ENCODE measurements around the gene PRMT1. TPM values are rescaled to one million over a fixed set of nuclear protein-coding genes. Genes with fewer than 3 reads are reported as not detected.

The PRMT1 gene
- total and polyA plus RNA-seq, 9 of the 15 experiments (the other 6 are each of a cell fraction or from before 2014, with no cell fraction given): 13.3 to 464 (median 326) TPM

DNA sequence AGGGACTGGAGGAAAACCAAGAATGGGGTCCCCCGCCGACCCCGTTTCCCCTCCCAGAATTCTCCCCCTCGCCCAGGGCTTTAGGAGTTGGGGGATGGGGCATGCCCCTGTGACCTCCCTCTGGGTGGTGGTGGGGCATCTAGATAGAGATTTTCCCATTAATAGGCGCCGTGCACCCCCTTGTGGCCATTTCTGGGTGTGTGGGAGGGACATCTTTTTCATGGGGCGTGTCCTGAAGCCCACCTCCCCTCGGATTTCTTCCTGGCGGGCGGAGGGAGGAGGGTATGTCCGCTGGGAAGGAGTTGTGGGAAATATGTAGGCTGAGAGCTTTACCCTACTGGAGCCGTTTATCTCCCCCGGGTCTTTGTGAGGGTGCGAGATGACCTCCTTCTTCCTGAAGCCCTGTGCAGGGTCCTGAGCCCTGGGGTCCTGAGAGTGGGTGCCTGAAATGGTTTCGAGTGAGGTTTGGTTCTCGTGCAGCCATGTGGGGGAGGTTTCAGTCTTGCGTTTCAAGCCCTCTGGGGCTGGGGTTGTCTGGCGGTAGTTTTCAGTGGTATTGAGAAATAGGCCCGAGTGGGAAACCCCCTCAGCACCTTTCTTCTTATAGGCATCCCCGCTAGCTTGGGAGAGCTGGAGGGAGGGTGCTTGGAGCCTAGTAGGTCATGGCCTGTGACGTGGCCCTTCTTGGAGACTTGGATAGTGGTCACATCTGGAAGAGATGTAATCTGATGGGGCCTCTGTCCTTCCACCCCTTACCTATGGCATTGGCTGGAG lies 1.0 kb downstream of the PRMT1 start (continued):
- TF ChIP-seq, protein P1, sequence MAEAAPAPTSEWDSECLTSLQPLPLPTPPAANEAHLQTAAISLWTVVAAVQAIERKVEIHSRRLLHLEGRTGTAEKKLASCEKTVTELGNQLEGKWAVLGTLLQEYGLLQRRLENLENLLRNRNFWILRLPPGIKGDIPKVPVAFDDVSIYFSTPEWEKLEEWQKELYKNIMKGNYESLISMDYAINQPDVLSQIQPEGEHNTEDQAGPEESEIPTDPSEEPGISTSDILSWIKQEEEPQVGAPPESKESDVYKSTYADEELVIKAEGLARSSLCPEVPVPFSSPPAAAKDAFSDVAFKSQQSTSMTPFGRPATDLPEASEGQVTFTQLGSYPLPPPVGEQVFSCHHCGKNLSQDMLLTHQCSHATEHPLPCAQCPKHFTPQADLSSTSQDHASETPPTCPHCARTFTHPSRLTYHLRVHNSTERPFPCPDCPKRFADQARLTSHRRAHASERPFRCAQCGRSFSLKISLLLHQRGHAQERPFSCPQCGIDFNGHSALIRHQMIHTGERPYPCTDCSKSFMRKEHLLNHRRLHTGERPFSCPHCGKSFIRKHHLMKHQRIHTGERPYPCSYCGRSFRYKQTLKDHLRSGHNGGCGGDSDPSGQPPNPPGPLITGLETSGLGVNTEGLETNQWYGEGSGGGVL (CRISPR knock-in tag; IDR thresholded peaks at IDR 0.05): no peak
- TF ChIP-seq KAT8 (IDR thresholded peaks at IDR 0.05; ENCODE audit: low read depth) (no peak), ARNT (IDR thresholded peaks at IDR 0.05) (no peak), CBX1 (IDR thresholded peaks at IDR 0.05; ENCODE audit: low read depth) (no peak), EGR1 (conservative IDR thresholded peaks at IDR 0.05) (peak; percentile 38; the same call in 1 of the 2 replicates), HCFC1 (IDR thresholded peaks at IDR 0.05; ENCODE audit: low read depth, low read length) (no peak), RBBP5 (IDR thresholded peaks at IDR 0.05; ENCODE audit: borderline replicate concordance, insufficient read depth, low read length, poor library complexity, severe bottlenecking) (no peak), PHB (CRISPR knock-in tag; IDR thresholded peaks at IDR 0.05) (no peak), ZBTB7A (IDR thresholded peaks at IDR 0.05; ENCODE audit: borderline replicate concordance, control insufficient read depth, low read depth, low read length) (peak; percentile 88)
- TF ChIP-seq, protein P2, sequence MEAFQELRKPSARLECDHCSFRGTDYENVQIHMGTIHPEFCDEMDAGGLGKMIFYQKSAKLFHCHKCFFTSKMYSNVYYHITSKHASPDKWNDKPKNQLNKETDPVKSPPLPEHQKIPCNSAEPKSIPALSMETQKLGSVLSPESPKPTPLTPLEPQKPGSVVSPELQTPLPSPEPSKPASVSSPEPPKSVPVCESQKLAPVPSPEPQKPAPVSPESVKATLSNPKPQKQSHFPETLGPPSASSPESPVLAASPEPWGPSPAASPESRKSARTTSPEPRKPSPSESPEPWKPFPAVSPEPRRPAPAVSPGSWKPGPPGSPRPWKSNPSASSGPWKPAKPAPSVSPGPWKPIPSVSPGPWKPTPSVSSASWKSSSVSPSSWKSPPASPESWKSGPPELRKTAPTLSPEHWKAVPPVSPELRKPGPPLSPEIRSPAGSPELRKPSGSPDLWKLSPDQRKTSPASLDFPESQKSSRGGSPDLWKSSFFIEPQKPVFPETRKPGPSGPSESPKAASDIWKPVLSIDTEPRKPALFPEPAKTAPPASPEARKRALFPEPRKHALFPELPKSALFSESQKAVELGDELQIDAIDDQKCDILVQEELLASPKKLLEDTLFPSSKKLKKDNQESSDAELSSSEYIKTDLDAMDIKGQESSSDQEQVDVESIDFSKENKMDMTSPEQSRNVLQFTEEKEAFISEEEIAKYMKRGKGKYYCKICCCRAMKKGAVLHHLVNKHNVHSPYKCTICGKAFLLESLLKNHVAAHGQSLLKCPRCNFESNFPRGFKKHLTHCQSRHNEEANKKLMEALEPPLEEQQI (IDR thresholded peaks at IDR 0.05): no peak
- TF ChIP-seq, protein P3, sequence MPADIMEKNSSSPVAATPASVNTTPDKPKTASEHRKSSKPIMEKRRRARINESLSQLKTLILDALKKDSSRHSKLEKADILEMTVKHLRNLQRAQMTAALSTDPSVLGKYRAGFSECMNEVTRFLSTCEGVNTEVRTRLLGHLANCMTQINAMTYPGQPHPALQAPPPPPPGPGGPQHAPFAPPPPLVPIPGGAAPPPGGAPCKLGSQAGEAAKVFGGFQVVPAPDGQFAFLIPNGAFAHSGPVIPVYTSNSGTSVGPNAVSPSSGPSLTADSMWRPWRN (IDR thresholded peaks at IDR 0.05; ENCODE audit: low read depth): no peak
